H1 (cell line): Measurements from ENCODE around the gene CD226. TPM values are rescaled to one million over a fixed set of nuclear protein-coding genes. Genes with fewer than 3 reads are reported as not detected.

Experiments
- BCL11A ChIP-seq, 2 experiments: IDR thresholded peaks; one replicate each; pipeline ENCODE4 v1.6.1; 2011; ENCODE audit warnings: low read depth in 2 of 2, low read length in 2 of 2, mild to moderate bottlenecking in 2 of 2
- CBX8 ChIP-seq: fragments of 300-800, 300-1000 bp; sonication (generic); IDR thresholded peaks from 2 replicates; pipeline ENCODE4 v1.7.1; 2016; ENCODE audit warnings: low read depth, low read length, borderline replicate concordance
- GTF2F1 ChIP-seq: IDR thresholded peaks from 2 replicates; pipeline ENCODE4 v1.6.1; 2012; ENCODE audit warnings: low read depth, low read length, improper control_type of control experiment, borderline replicate concordance
- KDM1A ChIP-seq: fragments of 200-600, 300-600 bp; sonication (generic); IDR thresholded peaks from 2 replicates; pipeline ENCODE4 v1.7.1; 2016; ENCODE audit warnings: mild to moderate bottlenecking, low read length, borderline replicate concordance
- RXRA ChIP-seq: IDR thresholded peaks from 2 replicates; pipeline ENCODE4 v1.6.1; 2011; ENCODE audit warnings: low read depth, mild to moderate bottlenecking, low read length, moderate library complexity; ENCODE audit not compliant: insufficient read depth
- TAF1 ChIP-seq: IDR thresholded peaks from 2 replicates; pipeline ENCODE4 v1.6.1; 2011; ENCODE audit warnings: mild to moderate bottlenecking, low read depth, low read length
- TAF7 ChIP-seq: optimal IDR thresholded peaks from 2 replicates; pipeline ENCODE3; 2011; ENCODE audit warnings: low read depth, mild to moderate bottlenecking, inconsistent platforms, low read length, moderate library complexity, borderline replicate concordance
- YY1 ChIP-seq: IDR thresholded peaks from 2 replicates; pipeline ENCODE4 v1.6.1; 2011; ENCODE audit warnings: low read depth, mild to moderate bottlenecking, low read length
- polyA plus RNA-seq, 7 experiments: library from polyadenylated mRNA; depleted of rRNA in 3 of 7; stranded (reverse) in 5 of 7; unstranded in 2 of 7; fragments of >200 nt in 5 of 7; fragments of 200-250 nt in 2 of 7; gene quantifications; 1 replicate in 5 of 7; 2 replicates in 1 of 7; 4 replicates in 1 of 7; pipeline versions ENCODE4 v1.2.1 to v1.2.3, GENCODE V29; 2011 to 2013; ENCODE audit warnings: missing spikeins in 2 of 7, mixed read lengths in 2 of 7
- total RNA-seq: library from RNA; stranded (reverse); fragmentation: NEBNext Ultra II Directional; extraction: Animal tissue kit (Norgen Biotek cat#: 25700); gene quantifications from 2 replicates; pipeline ENCODE4 v1.2.1, GENCODE V29; 2021
- TF ChIP-seq, protein P1 (sequence below): fragments of 300-600 bp; sonication (generic); IDR thresholded peaks from 2 replicates; pipeline ENCODE4 v1.7.1; 2012; ENCODE audit warnings: low read length, moderate library complexity, mild to moderate bottlenecking, inconsistent platforms; ENCODE audit not compliant: insufficient replicate concordance

The CD226 gene
- total and polyA plus RNA-seq, 2 of the 8 experiments (the other 6 are each of a cell fraction or from before 2014, with no cell fraction given): not detected

- TF ChIP-seq, protein P1, sequence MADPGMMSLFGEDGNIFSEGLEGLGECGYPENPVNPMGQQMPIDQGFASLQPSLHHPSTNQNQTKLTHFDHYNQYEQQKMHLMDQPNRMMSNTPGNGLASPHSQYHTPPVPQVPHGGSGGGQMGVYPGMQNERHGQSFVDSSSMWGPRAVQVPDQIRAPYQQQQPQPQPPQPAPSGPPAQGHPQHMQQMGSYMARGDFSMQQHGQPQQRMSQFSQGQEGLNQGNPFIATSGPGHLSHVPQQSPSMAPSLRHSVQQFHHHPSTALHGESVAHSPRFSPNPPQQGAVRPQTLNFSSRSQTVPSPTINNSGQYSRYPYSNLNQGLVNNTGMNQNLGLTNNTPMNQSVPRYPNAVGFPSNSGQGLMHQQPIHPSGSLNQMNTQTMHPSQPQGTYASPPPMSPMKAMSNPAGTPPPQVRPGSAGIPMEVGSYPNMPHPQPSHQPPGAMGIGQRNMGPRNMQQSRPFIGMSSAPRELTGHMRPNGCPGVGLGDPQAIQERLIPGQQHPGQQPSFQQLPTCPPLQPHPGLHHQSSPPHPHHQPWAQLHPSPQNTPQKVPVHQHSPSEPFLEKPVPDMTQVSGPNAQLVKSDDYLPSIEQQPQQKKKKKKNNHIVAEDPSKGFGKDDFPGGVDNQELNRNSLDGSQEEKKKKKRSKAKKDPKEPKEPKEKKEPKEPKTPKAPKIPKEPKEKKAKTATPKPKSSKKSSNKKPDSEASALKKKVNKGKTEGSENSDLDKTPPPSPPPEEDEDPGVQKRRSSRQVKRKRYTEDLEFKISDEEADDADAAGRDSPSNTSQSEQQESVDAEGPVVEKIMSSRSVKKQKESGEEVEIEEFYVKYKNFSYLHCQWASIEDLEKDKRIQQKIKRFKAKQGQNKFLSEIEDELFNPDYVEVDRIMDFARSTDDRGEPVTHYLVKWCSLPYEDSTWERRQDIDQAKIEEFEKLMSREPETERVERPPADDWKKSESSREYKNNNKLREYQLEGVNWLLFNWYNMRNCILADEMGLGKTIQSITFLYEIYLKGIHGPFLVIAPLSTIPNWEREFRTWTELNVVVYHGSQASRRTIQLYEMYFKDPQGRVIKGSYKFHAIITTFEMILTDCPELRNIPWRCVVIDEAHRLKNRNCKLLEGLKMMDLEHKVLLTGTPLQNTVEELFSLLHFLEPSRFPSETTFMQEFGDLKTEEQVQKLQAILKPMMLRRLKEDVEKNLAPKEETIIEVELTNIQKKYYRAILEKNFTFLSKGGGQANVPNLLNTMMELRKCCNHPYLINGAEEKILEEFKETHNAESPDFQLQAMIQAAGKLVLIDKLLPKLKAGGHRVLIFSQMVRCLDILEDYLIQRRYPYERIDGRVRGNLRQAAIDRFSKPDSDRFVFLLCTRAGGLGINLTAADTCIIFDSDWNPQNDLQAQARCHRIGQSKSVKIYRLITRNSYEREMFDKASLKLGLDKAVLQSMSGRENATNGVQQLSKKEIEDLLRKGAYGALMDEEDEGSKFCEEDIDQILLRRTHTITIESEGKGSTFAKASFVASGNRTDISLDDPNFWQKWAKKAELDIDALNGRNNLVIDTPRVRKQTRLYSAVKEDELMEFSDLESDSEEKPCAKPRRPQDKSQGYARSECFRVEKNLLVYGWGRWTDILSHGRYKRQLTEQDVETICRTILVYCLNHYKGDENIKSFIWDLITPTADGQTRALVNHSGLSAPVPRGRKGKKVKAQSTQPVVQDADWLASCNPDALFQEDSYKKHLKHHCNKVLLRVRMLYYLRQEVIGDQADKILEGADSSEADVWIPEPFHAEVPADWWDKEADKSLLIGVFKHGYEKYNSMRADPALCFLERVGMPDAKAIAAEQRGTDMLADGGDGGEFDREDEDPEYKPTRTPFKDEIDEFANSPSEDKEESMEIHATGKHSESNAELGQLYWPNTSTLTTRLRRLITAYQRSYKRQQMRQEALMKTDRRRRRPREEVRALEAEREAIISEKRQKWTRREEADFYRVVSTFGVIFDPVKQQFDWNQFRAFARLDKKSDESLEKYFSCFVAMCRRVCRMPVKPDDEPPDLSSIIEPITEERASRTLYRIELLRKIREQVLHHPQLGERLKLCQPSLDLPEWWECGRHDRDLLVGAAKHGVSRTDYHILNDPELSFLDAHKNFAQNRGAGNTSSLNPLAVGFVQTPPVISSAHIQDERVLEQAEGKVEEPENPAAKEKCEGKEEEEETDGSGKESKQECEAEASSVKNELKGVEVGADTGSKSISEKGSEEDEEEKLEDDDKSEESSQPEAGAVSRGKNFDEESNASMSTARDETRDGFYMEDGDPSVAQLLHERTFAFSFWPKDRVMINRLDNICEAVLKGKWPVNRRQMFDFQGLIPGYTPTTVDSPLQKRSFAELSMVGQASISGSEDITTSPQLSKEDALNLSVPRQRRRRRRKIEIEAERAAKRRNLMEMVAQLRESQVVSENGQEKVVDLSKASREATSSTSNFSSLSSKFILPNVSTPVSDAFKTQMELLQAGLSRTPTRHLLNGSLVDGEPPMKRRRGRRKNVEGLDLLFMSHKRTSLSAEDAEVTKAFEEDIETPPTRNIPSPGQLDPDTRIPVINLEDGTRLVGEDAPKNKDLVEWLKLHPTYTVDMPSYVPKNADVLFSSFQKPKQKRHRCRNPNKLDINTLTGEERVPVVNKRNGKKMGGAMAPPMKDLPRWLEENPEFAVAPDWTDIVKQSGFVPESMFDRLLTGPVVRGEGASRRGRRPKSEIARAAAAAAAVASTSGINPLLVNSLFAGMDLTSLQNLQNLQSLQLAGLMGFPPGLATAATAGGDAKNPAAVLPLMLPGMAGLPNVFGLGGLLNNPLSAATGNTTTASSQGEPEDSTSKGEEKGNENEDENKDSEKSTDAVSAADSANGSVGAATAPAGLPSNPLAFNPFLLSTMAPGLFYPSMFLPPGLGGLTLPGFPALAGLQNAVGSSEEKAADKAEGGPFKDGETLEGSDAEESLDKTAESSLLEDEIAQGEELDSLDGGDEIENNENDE: no peak
- TF ChIP-seq BCL11A (IDR thresholded peaks at IDR 0.05; ENCODE audit: low read depth in 2 of 2, low read length in 2 of 2) (no peak), GTF2F1 (no peak), TAF1 (no peak), RXRA (no peak), KDM1A (no peak), TAF7 (no peak), YY1 (no peak), CBX8 (no peak)
Measured at GRCh38 chr18:69980509-69980908, 32.8 kb upstream of the CD226 start (continued).
